Uterus (tissue), 2 donors: ENCODE results near the gene ZNF746.

Source experiments
- CTCF ChIP-seq, 4 experiments: fragments of 200-600 bp in 2 of 4; fragments of 450-650 bp in 2 of 4; sonication (generic) in 2 of 4; IDR thresholded peaks; one replicate each; pipeline ENCODE4 v1.5.1; 2016 to 2019; ENCODE audit warnings: antibody characterized with exemption in 4 of 4, mild to moderate bottlenecking in 2 of 4, moderate library complexity in 1 of 4
- POLR2A ChIP-seq, 2 donors: fragments of 450-650 bp; IDR thresholded peaks; one replicate each; pipeline ENCODE4 v1.6.1; 2016; ENCODE audit warnings: antibody characterized with exemption in 2 of 2, mild to moderate bottlenecking in 1 of 2, moderate library complexity in 1 of 2

DNA sequence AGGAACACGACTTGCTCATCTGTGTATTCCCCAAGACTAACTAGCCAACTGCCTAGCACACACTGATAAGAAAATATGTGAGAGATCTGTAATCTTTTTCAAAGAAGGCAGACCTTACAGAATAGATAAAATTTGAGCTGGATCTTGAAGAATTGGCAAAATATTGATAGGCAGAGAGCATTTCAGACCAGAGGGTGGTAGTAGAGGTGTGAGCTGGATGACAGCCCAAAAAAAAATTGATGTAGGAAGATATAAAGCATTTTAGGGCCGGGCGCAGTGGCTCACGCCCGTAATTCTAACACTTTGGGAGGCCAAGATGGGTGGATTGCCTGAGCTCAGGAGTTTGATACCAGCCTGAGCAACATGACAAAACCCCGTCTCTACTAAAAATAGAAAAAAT lies 1.2 kb upstream of the ZNF746 start:
- no peak for TF ChIP-seq POLR2A (IDR thresholded peaks at IDR 0.05)
- TF ChIP-seq CTCF (IDR thresholded peaks at IDR 0.05), result no peak
